HG03196 (cell line): ENCODE results near the gene PPFIA4.

ENCODE experiments used
- ATAC-seq: cut with Tn5 transposase; IDR thresholded peaks from one replicate; pipeline ENCODE4 v1.9.1; 2021; ENCODE audit not compliant: unreplicated experiment

The PPFIA4 gene

GRCh38 chr1:203081465-203082230, 55.4 kb downstream of the PPFIA4 start:
- no peak for ATAC-seq

GRCh38 chr1:203082231-203082505, 55.9 kb downstream of the PPFIA4 start:
- ATAC-seq, result no peak

- ATAC-seq, result no peak
Observed at GRCh38 chr1:203082571-203083462, 56.5 kb downstream of the PPFIA4 start.

- no peak for ATAC-seq
Observed at GRCh38 chr1:203083463-203083921, 57.2 kb downstream of the PPFIA4 start.

- ATAC-seq, result no peak
Observed at GRCh38 chr1:203084588-203085527, 58.6 kb downstream of the PPFIA4 start.

- no peak for ATAC-seq
Observed at GRCh38 chr1:203085528-203086406, 59.5 kb downstream of the PPFIA4 start, which contains the start of gene MYOG. Gene MYOG (minus strand): TSS chr1:203086012. CDS start chr1:203085961, 51 bp downstream.

- no peak for ATAC-seq
Observed at GRCh38 chr1:203086992-203087763, 60.9 kb downstream of the PPFIA4 start.

GRCh38 chr1:203088441-203088840, 62.1 kb downstream of the PPFIA4 start:
- ATAC-seq, result no peak

GRCh38 chr1:203089001-203089650, 62.8 kb downstream of the PPFIA4 start:
- no peak for ATAC-seq

GRCh38 chr1:203089651-203090045, 63.4 kb downstream of the PPFIA4 start:
- ATAC-seq, result no peak

GRCh38 chr1:203090421-203091198, 64.3 kb downstream of the PPFIA4 start:
- no peak for ATAC-seq

- no peak for ATAC-seq
Observed at GRCh38 chr1:203091199-203091477, 64.8 kb downstream of the PPFIA4 start.

GRCh38 chr1:203091761-203092330, 65.6 kb downstream of the PPFIA4 start:
- no peak for ATAC-seq

- no peak for ATAC-seq
Observed at GRCh38 chr1:203093754-203094410, 67.6 kb downstream of the PPFIA4 start.

- ATAC-seq, result no peak
Observed at GRCh38 chr1:203095061-203095690, 68.9 kb downstream of the PPFIA4 start.

- no peak for ATAC-seq
Observed at GRCh38 chr1:203096566-203096965, 70.3 kb downstream of the PPFIA4 start.

GRCh38 chr1:203097001-203097400, 70.7 kb downstream of the PPFIA4 start:
- no peak for ATAC-seq
